NOMO-1 (cell line): ENCODE measurements around the gene TM2D3.
A peak's percentile ranks its signal among the peaks of the same experiment; 100 is the strongest.

Experiments
- DNase-seq, 2 experiments: peaks; one replicate each; lab custom pipeline; 2025; ENCODE audit not compliant: unreplicated experiment in 2 of 2; lab: John Stamatoyannopoulos, UW

The TM2D3 gene, protein sequence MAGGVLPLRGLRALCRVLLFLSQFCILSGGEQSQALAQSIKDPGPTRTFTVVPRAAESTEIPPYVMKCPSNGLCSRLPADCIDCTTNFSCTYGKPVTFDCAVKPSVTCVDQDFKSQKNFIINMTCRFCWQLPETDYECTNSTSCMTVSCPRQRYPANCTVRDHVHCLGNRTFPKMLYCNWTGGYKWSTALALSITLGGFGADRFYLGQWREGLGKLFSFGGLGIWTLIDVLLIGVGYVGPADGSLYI

DNA sequence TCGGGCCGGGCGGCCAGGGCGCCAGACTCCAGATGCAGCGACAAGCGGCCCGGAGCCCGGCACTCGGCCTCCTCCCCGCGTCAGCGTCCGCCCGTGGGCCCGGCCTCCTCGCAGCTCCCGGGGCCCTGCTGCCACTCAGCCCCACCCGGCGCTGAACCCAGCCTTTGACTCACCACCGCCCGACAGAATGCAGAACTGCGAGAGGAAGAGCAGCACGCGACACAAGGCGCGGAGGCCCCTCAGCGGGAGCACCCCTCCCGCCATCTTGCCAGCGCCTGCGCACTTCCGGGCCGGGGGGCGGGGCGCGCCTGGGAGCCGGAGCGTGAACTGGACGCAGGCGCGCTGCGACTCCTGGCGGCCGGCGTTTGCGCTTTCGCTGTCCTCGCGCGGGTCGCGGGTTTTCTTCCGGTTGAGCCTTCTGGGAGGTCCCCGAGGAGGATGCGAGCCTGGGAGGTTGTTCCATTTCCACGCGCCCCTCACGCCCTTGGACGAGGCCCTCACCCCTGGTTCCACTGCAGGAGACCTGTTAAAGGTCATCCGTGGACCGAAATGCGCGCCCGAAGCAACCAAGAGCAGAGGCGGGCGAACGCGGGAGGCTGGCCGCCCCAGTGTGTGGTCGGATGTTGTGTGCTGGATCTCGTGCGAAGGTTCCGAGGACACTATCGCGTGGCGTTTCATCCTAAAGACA lies at the start of gene TM2D3:
TSS of gene TM2D3 (minus strand) at position 284 of the 688 bp plus-strand sequence. CDS start at position 264, 20 bp downstream.
- peak; percentile 89 to 97 for DNase-seq

DNA sequence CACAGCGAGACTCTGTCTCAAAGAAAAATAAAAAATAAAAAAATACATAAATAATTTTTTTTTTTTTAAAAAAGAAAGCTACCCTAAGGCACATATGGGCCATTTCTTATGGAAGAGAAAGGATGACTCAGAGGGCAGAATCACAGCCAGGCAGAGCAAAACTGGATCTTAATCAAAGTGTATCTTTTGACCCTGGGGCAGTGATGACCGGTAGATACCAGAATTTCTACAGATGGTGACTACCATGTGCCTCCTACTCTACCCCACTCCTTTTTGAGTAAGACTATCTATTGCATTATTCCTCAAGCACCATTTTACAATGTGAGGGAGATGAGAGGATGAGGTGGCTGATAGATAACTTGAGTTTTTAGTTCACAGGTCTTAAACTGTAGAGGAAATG lies 46.1 kb upstream of the TM2D3 start:
- no peak for DNase-seq

DNA sequence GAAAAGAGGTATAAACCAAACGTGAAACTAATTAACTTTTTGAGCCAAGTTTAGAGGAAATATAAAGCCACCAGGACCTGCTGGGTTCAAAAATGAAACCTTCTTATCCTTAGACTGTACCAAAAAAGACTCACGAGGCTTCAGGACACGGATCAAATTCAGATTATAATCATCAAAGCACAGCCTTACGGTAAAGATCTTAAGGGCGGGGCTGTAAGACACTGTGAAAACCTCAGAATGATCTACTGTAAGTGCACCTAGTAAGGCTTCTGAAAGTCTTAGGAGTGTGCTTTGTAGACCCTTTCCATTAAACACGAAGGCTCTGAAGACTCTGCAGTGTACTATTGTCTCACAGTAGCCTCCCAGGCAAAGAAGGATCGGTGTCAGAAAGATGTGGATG lies 45.3 kb upstream of the TM2D3 start:
- DNase-seq: no peak

DNA sequence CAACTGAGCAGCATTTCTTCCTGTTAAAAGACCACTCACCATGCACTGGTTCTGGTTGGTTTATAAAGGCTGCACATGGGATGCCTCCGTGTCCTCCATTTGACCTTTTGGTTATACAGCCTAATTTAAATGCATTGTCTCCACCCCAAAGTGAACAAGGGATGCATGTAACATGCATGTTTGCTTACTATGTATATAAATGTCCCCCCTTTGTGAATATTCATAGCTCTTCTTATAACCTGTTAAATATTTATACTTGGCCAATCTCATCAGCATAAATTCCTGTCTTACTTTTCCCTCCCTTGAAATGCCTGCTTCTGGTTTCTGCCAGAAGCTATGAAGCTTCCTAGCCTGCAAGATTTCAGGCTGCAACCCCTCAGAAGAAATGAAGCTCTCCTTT lies 44.6 kb upstream of the TM2D3 start:
- DNase-seq: no peak

DNA sequence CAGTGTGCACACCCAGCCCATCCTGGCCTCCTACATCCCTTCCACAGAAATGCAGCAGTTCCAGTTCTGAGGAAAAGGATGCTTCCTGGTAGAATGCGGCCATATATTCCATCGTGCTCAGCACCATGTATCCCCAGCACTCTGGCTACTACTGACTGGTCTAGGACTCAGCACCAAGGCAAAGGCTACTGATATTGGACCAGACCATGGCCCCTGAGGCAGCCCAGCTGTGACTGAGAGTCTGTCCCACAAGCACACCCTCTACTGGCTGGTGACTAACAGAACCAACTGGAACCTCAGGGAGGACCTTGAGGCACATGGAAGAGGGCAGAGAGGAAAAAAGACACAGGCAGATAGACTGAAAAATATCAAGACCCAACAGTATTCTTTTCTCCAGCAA lies 42.1 kb upstream of the TM2D3 start:
- DNase-seq: no peak

DNA sequence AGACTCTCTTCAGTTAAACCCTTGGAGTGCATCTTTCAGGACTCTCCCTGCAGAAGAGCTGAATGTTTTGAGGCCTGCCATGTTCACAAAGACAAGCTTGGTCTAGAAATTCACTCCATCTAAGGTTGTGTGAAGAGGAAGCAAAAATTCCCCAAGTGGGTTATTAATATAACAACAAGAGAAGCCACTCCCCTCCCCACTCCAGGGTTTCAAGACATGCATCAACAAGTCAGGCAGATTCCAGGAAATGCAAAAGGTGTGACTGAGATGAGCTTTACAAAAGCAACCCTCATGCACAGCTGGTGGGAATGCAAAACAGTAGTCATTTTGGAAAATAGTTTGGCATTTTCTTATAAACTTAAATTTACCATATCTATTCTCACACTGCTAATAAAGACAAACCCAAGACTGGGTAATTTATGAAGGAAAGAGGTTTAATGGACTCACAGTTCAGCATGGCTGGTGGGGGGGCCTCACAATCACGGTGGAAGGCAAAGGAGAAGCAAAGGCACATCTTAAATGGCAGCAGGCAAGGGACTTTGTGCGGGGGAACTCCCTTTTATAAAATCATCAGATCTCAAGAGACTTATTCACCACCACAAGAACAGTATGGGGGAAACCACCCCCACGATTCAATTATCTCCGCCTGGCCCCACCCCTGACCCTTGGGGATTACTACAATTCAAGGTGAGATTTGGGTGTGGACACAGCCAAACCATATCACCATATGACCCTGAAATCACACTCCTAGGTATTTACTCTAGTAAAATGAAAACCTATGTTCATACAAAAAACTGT lies 40.8 kb upstream of the TM2D3 start:
- DNase-seq: no peak

DNA sequence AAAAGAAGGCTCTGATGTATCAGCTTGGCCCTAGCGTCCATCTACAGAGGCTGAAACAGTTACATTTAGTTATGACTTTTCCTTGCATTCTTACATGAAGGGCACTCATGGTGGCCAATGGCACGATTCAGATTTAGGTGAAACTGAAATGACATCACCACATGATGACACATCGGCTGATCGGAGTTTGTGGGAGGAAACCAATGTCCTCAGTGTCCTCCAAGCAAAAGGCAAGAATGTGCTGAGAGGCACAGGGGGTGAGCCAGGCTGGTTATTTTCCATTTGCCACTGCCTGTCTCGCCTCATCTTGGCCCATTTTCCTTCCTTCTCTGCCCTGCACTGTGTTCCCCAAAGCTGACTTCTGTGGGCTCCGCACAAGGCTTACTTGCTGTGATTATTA lies 37.7 kb upstream of the TM2D3 start:
- DNase-seq: no peak

DNA sequence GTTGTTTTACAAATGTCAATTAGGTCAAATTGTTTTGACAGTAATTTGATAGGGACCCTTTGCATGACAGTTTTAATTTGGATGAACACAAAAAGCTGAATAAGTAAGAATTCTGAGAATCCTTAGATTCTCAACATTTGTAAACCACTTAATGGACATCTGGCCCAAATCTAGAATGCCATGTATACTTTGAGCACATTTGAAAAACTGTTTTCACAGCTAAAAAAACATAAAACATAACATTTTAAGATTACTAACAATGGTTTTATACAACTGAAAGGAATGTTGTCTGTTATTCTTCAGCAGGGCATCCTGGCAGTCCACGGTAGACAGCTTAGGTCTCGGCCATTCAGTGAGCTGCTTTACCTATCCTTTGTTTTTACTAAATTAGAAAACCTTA lies 34.5 kb upstream of the TM2D3 start:
- no peak for DNase-seq

DNA sequence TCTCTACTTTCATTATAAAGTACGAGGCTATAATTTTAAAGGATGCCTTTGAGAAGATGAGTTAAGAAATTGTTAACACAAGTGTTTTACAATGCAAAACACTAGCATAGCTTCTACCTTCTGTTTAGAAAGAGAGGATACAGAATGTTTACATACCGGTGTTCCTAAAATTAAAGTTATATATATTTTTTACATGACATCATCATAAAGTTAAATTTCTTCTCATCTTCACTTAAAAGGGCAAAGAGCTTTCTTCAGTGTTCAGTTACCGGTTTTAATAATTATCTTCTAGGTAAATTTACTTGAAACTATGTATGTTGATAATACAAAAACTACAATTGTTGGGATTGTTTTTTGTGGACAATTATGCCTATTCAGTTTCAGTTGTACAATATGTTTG lies 32.7 kb upstream of the TM2D3 start:
- DNase-seq: no peak

DNA sequence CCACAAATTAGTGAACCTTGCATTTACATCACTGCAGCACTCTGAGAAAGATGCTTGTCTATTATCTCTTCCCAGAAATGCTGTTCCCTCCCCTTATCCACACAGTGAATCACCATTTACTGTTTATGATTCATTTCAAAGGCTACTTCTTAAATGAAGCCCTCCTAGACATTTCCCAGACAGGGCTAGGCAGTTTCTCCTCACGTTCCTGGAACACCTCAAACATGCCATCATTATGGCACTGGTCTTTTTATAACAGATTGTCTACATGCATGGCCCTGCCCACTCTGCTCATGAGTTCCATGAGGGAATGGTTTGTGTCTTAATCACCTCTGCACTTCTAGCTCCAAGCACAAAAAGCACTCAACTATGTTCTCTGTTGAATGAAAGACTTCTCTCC lies 32.2 kb upstream of the TM2D3 start:
- DNase-seq: no peak

DNA sequence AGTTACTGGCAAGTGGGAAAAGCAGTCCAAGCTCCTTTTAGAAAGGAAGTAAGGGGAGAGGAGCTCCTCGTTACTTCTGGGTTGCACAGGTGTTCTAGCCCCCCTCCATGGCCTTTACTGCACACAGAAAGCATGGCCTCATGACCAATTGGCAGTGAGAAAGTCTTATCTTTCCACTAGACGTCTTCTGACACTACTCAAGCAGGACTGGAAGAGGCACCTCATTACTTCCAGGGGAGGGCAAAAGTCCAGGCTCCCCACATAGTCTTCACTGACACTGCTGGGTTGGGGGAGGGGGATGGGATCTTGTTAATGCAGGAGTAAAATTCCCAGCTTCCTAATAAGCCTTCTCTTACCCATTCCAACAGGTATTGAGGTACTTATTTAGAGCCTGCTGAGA lies 27.6 kb upstream of the TM2D3 start:
- no peak for DNase-seq

DNA sequence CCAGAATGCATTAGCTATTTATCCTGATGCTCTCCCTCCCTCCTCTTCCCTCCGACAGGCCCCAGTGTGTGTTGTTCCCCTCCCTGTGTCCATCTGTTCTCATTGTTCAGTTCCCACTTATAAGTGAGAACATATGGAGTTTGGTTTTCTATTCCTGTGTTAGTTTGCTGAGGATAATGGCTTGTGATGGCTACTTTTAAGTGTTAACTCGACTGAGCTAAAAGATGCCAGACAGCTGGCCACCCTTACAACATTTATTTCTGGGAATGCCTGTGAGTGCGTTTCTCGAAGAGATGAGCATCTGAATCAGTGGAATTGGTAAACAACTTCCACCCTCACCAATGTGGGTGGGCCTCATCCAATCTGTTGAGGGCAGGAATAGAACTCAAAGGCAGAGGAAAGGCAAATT lies 24.7 kb upstream of the TM2D3 start:
- no peak for DNase-seq

DNA sequence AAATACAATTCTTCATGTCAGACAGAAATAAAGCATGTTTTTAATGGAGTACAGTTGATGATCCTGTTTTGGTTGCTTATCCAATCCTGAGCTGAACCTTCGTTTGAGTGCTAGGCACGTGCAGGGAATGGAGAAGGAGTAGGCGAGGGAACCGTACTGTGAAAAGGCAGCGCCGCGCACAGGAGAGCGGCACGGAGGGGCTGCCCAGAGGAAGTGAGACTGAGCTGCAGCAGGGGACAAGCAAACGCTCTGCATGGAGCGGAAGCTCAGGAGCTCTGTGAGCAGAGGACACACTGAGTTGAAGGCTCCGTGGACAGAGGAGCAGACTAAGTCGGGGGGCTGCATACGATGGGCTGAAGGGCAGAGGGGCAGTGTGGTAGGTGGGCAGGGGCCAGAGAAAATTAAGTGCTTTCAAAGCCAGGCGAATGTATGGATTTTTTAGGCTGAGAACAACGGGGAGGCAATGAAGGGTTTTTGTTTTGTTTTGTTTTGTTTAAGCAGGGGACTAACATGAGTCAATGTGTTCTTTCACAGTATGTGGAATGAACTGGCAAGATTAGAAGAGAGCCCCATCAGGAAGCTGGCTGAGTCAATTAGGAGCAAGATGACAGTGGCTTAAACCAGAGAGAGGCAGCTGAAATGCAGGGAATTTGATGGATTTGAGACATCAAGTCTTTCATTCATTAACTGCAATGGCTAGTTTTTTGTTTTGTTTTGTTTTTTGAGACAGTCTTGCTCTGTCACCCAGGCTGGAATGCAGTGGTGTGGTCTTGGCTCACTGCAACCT lies 23.8 kb upstream of the TM2D3 start:
- peak; percentile 62 to 67 for DNase-seq

DNA sequence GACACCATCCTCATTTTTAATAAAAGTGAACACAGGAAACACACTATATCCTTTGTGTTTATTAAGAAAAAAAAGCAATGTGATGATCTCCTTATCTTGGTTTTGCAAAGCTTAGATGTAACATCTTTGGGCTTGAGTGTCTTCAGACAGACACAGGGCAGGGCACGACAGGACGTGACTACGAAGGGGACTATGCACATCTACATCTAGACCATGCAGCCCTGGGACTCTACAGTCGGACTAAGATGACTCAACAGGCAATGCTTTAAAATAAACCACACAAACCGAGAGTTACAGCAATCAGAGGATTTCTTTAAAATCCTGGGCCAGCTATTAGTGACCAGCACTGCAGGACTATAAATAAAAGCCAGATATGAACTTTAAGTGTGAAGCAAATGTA lies 22.8 kb upstream of the TM2D3 start:
- DNase-seq: no peak

DNA sequence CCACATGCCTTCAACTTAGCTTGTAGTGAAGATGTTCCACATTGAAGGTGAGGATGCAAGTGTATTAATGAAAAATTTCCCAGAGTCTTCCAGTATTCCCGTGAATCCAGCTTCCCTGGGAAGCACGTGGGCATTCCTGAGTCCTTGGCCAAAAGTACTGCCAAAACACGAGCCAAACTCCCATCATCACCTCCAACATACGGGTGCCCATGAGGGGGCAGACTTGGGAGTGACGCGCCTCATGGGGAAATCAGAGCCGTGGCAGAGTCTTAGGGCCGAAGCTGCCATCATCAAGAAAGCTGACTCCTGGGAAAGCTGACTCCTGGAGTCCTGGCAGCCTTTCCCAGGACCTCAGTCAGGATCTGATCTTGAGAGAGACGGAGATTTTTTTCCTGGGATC lies 20.1 kb upstream of the TM2D3 start:
- DNase-seq: no peak

DNA sequence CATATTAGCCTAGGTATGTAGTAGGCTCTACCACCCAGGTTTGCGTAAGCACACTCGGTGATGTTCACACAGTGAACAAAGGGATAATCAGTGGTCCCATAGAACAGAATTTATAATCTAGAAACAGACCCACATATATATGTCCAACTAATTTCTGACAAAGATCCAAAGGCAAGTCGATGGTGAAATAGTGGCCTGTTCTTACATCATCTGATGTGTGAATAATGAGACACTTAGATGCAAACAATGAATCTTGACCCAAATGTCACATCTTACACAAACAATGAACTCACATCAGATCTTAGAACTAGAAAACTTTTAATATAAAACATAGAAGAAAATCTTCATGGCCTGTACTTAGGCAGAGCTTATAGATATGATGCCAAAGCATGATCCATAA lies 17.6 kb upstream of the TM2D3 start:
- DNase-seq: no peak

DNA sequence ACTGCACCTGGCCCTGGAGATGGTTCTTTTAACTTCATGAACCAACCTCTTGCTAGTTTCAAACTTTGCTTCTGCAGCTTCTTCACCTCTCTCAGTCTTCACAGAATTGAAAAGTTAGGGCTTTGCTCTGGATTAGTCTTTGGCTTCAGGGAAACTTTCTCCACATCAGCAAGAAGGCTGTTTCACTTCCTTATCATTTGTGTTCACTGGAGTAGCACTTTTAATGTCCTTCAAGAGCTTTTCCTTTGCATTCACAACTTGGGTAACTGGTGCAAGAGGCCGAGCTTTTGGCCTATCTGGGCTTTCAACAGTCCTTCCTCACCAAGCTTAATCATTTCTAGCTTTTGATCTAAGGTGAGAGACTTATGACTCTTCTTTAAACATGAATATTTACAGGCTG lies 15.7 kb upstream of the TM2D3 start:
- peak in 1 of 2 experiments; percentile 18 for DNase-seq

DNA sequence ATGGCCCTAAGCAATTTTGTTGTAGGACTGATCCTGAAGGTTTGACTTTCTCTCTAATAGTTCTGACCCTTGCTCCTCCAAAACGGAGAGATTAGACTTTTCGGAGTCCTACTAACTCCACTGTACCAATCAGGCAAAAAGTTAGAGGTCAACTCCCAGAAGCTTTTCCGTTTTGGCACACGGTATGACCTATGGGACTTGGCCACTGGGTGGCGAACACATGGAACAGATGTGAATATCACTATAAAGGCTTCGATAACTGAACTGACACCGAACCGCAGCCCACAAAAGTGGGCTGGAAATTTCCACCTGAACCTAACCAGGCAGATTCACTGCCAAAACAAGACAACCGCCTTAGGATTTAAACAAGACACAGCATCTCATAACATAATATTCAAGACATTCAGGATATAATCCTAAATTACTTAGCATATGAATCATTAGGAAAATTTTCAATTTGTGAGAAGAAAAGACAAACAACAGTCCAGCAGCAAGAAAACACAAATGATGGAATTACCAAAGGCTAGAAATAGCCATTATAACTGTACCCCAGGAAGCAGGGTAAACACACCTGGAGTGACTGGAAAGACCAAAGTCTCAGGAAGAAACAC lies 12.2 kb upstream of the TM2D3 start:
- no peak for DNase-seq

DNA sequence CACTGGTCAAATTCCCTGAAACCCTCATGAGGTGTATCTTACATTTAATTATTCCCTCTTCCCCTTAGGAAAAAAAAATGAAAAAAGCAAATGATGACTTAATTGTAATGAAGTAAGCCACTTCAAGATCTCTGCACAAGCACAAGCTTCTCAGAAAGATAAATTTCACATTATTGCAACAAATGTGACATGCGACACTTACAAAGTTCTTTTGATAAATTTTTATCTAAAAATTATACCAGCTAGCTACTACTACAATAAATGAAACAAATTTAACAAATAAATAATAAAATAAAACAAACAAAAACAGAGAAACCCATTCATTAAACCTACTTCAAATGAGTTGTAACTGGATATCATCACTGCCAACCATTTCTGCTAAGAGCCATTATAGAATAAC lies 10.0 kb upstream of the TM2D3 start:
- no peak for DNase-seq

DNA sequence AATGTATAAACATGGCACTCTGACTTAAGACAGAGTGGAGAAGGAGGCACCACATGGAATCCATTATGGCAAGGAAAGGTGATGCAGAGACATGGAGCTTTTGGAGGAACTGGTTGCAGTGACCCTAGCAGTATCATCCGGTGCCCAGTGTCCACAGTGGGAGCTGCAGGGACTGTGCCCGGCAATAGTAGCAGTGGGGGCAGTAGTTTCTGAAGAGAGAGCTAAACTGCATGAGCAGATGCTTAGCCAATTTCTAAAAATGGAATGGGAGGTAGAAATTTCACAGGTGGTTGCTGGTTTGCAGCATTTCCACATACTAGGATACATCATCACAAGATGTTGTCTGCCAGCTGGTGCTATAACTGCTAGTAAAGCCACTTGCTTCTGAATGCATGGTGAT lies 7.8 kb upstream of the TM2D3 start:
- DNase-seq: no peak
